PC-9 (cell line): ENCODE results near the gene STK32B. TPM values are rescaled to one million over a fixed set of nuclear protein-coding genes. Genes with fewer than 3 reads are reported as not detected.

Experiments
- BruUV-seq: library from RNA; stranded (reverse); fragments of 400-500 nt; replicated peaks from 2 replicates; lab custom pipeline; 2021; lab: Mats Ljungman, UMichigan
- CTCF ChIA-PET: fragments of 300-600 bp; sonication (Branson Sonifier 250); formaldehyde crosslinking; loops from one replicate; lab custom pipeline; 2022; ENCODE audit warnings: antibody characterized with exemption; lab: Charles Lee
- POLR2A ChIA-PET: fragments of 300-600 bp; sonication (Branson Sonifier 250); formaldehyde crosslinking; loops from one replicate; lab custom pipeline; 2022; ENCODE audit warnings: antibody characterized with exemption; ENCODE audit not compliant: unreplicated experiment; lab: Charles Lee
- DNase-seq, 2 experiments: peaks; one replicate each; pipeline versions ENCODE4 v3.0.0 to v3.0.0-alpha.2; 2015 to 2022; ENCODE audit warnings: mixed read lengths in 1 of 2
- H2AFZ ChIP-seq: fragments of 200-600 bp; sonication (generic); 2 replicates; pipeline ENCODE4 v1.8.1; 2017; ENCODE audit warnings: antibody characterized with exemption
- H3F3A ChIP-seq: fragments of 200-600 bp; sonication (generic); 2 replicates; pipeline ENCODE4 v1.8.1; 2017; ENCODE audit warnings: antibody characterized with exemption, mild to moderate bottlenecking, low read depth; ENCODE audit not compliant: insufficient read depth
- H3K27ac ChIP-seq: fragments of 200-600 bp; sonication (generic); 2 replicates; pipeline ENCODE4 v1.6.1; 2016; ENCODE audit warnings: mixed run types
- H3K27me3 ChIP-seq: fragments of 200-600 bp; sonication (generic); 2 replicates; pipeline ENCODE4 v1.6.1; 2016; ENCODE audit warnings: low read depth, mixed run types; ENCODE audit not compliant: insufficient read depth
- H3K36me3 ChIP-seq: fragments of 200-600 bp; sonication (generic); 2 replicates; pipeline ENCODE4 v1.6.1; 2016; ENCODE audit warnings: low read depth, mixed run types
- H3K4me1 ChIP-seq: fragments of 200-600 bp; sonication (generic); replicated peaks from 2 replicates; pipeline ENCODE4 v1.6.1; 2016; ENCODE audit warnings: mixed run types; ENCODE audit not compliant: insufficient read depth
- H3K4me2 ChIP-seq: fragments of 200-600 bp; sonication (generic); 2 replicates; pipeline ENCODE4 v1.6.1; 2017; ENCODE audit warnings: mixed run types
- H3K4me3 ChIP-seq: fragments of 200-600 bp; sonication (generic); 2 replicates; pipeline ENCODE4 v1.6.1; 2016; ENCODE audit warnings: mixed run types
- H3K79me2 ChIP-seq: fragments of 200-600 bp; sonication (generic); 2 replicates; pipeline ENCODE4 v1.6.1; 2017; ENCODE audit warnings: low read depth, mixed run types
- H3K9me2 ChIP-seq: fragments of 200-600 bp; sonication (generic); 2 replicates; pipeline ENCODE4 v1.8.1; 2017; ENCODE audit warnings: mild to moderate bottlenecking; ENCODE audit not compliant: insufficient read depth
- H3K9me3 ChIP-seq: fragments of 200-600 bp; sonication (generic); 2 replicates; pipeline ENCODE4 v1.8.1; 2016; ENCODE audit warnings: low read depth; ENCODE audit not compliant: insufficient read depth
- H4K20me1 ChIP-seq: fragments of 200-600 bp; sonication (generic); 2 replicates; pipeline ENCODE4 v1.8.1; 2017; ENCODE audit not compliant: insufficient read depth
- CTCF ChIP-seq: fragments of 200-600 bp; sonication (generic); conservative IDR thresholded peaks from 2 replicates; pipeline ENCODE4 v1.6.1; 2017; ENCODE audit warnings: mixed run types, antibody characterized with exemption, mild to moderate bottlenecking, moderate library complexity
- EZH2 ChIP-seq: fragments of 200-600 bp; sonication (generic); IDR thresholded peaks from 2 replicates; pipeline ENCODE4 v1.8.0; 2017; ENCODE audit warnings: antibody characterized with exemption, low read depth
- intact Hi-C: fragments of 100-400 bp; cut with micrococcal nuclease; formaldehyde crosslinking; loops from one replicate; pipeline ENCODE4 v1.10.0; 2022; ENCODE audit not compliant: unreplicated experiment
- total RNA-seq: library from RNA; stranded (reverse); gene quantifications from 2 replicates; pipeline ENCODE4 v1.2.3, GENCODE V29; 2021

Gene STK32B
- total RNA-seq, 1 experiment from 2014 or later: not detected

GRCh38 chr4:5260121-5260520 lies 208.8 kb downstream of the STK32B start:
- Histone ChIP-seq H4K20me1 (no peaks in the 10 kb centered on the region), H3K4me1 (no peaks in the 10 kb centered on the region), H3K36me3 (no peaks in the 10 kb centered on the region), H3K4me3 (no peak overlapping the region), H2AFZ (no peak overlapping the region), H3K9me2 (no peaks in the 10 kb centered on the region), H3K4me2 (no peak overlapping the region), H3K79me2 (no peaks in the 10 kb centered on the region), H3K9me3 (no peaks in the 10 kb centered on the region), H3K27ac (no peak overlapping the region), H3K27me3 (peaks cover 10% of the 10 kb centered on the region; the same call in 1 of the 2 replicates), H3F3A (no peaks in the 10 kb centered on the region)
- ChIA-PET CTCF (no interaction called here), POLR2A (no interaction called here)
- DNase-seq: no peak
- BruUV-seq: no TSS peak
- no peak for TF ChIP-seq CTCF
- no peak for TF ChIP-seq EZH2
- intact Hi-C loops: no loop called here

GRCh38 chr4:5261866-5262265 lies 210.6 kb downstream of the STK32B start:
- CTCF ChIA-PET: no interaction called here
- Histone ChIP-seq H3K27me3 (peaks cover 17% of the 10 kb centered on the region; the same call in 1 of the 2 replicates), H3K4me3 (no peak overlapping the region), H3K79me2 (no peaks in the 10 kb centered on the region), H3K4me2 (no peak overlapping the region), H2AFZ (no peak overlapping the region), H3K9me2 (no peaks in the 10 kb centered on the region), H3F3A (no peaks in the 10 kb centered on the region), H3K9me3 (no peaks in the 10 kb centered on the region), H3K36me3 (no peaks in the 10 kb centered on the region), H3K27ac (no peak overlapping the region), H4K20me1 (no peaks in the 10 kb centered on the region), H3K4me1 (no peaks in the 10 kb centered on the region)
- intact Hi-C loops: no loop called here
- no TSS peak for BruUV-seq
- DNase-seq: no peak
- TF ChIP-seq EZH2: no peak
- no peak for TF ChIP-seq CTCF
- POLR2A ChIA-PET: interaction anchor here (1.0 kb wide), 1 partner anchor 1315 kb away, joined by 3 read pairs; no protein-coding TSS in a partner anchor

- Histone ChIP-seq H3K27ac (no peak overlapping the region), H3F3A (no peaks in the 10 kb centered on the region), H3K27me3 (peaks cover 26% of the 10 kb centered on the region; the same call in 1 of the 2 replicates), H3K4me3 (no peak overlapping the region), H3K9me2 (no peaks in the 10 kb centered on the region), H4K20me1 (no peaks in the 10 kb centered on the region), H2AFZ (no peak overlapping the region), H3K4me2 (no peak overlapping the region), H3K9me3 (no peaks in the 10 kb centered on the region), H3K4me1 (no peaks in the 10 kb centered on the region), H3K36me3 (no peaks in the 10 kb centered on the region), H3K79me2 (no peaks in the 10 kb centered on the region)
- BruUV-seq: no TSS peak
- no peak for TF ChIP-seq EZH2
- no peak for TF ChIP-seq CTCF
- ChIA-PET POLR2A (no interaction called here), CTCF (no interaction called here)
- intact Hi-C loops: no loop called here
- DNase-seq: no peak
Measured at GRCh38 chr4:5266991-5267390, 215.7 kb downstream of the STK32B start.
